ENCODE results near the gene CIPC.

DNA sequence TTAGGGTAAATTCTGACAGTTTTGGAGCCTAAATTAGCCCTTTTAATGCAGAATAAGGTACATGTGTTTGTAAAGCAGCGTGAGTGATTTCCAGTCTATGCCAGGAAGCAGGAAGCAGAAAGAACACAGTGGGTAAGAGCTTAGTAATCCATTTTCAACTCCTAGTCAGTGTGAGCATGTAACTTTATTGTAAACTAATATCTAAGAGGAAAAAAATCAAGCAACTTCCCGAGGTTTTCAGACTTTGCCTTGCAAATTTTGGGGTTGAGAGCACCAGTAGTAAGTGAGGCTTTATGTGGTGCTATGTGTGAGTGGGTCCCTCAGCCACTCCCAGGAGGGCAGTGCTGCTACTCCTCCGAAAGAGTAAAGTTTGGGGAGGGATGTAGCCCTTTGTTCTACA lies 2.9 kb downstream of the CIPC start:
- TF ChIP-seq, protein P1, sequence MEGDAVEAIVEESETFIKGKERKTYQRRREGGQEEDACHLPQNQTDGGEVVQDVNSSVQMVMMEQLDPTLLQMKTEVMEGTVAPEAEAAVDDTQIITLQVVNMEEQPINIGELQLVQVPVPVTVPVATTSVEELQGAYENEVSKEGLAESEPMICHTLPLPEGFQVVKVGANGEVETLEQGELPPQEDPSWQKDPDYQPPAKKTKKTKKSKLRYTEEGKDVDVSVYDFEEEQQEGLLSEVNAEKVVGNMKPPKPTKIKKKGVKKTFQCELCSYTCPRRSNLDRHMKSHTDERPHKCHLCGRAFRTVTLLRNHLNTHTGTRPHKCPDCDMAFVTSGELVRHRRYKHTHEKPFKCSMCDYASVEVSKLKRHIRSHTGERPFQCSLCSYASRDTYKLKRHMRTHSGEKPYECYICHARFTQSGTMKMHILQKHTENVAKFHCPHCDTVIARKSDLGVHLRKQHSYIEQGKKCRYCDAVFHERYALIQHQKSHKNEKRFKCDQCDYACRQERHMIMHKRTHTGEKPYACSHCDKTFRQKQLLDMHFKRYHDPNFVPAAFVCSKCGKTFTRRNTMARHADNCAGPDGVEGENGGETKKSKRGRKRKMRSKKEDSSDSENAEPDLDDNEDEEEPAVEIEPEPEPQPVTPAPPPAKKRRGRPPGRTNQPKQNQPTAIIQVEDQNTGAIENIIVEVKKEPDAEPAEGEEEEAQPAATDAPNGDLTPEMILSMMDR (IDR thresholded peaks at IDR 0.05), result no peak
- no peak for TF ChIP-seq EZH2phosphoT487 (IDR thresholded peaks at IDR 0.05)

Measured in neural progenitor cell (in vitro differentiated cells).